SW480 (cell line): ENCODE results near the gene SFSWAP.
"Not testable (repeated sequence)": the region's sequence is repeated elsewhere in the genome, so short reads cannot be mapped to it uniquely, and the experiment has no call there.

Experiments
- DNase-seq: peaks from one replicate; pipeline ENCODE4 v3.0.0-alpha.2; 2016; ENCODE audit warnings: low spot score

Gene SFSWAP

DNA sequence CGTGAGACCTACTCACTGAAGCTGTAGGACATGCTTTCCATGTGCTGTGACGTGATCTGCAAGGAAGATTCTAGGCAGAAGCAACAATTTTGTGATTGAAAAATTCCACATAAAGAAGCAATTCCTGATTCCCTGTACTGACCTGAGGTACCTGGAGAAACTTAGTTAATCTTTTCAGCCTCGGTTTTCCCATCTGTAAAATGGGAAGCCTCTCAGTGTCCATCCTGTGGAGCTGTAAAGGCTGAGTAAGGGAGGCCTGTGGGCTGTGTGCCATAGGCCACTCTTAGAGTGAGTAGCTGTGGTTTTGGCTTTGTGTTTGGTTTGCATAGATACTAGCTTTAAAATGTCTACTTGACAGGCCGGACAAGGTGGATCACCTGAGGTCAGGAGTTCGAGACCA lies 50.7 kb downstream of the SFSWAP start:
- DNase-seq = no peak

- no peak for DNase-seq
Observed at GRCh38 chr12:131764738-131765137, 53.8 kb downstream of the SFSWAP start.

DNA sequence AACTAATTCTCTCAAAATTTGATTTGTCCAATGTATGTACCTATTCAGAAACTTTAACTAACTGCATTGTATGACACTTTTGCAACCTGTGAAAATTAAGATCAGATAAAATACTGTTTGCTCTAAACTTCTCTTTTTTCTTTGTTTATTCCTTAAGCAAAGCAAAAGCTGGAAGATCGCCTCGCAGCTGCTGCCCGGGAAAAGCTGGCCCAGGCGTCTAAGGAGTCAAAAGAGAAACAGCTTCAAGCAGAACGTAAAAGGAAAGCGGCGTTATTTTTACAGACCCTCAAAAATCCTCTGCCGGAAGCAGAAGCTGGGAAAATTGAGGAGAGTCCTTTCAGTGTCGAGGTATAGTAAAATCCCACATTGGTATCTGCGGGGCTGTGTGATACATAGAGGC lies 55.1 kb downstream of the SFSWAP start:
- DNase-seq = no peak

- no peak for DNase-seq
Observed at GRCh38 chr12:131766382-131767107, 55.7 kb downstream of the SFSWAP start.

- DNase-seq = no peak
Observed at GRCh38 chr12:131770120-131770519, 59.2 kb downstream of the SFSWAP start.

DNA sequence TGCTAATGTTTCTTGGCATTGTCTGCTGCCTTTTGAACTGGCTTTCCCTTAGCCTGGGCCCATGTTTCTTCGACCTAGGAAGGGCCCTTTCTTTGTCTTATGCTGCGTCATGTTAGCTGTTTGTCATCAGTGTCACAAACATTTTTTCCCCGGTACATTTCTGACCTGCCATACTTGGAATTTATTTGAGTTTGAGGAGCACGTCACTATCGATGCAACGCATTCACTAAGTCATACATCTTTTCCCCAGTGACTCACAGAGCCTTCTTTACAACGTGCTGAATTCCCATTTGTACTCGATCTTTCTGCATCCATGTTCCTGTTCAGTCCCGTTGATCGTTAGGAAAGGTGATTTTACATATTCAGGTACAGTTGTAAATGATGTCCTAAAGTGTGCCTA lies 61.1 kb downstream of the SFSWAP start:
- DNase-seq = no peak

DNA sequence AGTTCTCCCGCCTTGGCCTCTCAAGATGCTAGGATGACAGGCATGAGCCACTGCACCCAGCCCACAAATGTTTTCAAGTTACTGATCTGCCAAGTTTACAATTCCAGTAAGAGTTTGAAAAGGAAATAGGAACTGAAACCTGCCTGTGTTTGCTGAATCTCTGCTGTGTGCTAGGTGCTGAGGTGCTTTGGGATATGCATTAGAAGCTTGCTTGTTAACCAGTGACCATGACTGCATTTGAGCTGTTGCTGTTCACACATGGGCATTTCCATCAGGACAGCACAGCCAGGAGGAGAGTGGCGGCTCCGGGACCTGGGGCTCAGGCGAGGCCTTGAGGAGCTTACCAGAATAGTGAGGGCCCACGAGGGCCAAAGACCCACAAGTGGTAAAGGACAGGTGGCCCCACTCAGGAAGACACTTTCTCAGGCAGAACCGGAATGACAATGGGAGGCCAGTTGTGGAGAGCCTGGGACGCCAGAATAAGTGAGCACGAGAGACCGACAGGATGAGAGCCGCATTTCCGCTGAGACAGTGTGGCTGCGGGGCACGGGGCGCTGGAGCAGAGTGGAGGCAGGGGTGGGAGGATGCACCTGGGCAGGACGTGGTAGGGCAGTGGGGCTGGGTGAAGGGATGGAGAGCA lies 62.8 kb downstream of the SFSWAP start:
- no peak for DNase-seq

GRCh38 chr12:131774576-131775391 lies 63.9 kb downstream of the SFSWAP start:
- DNase-seq = no peak

DNA sequence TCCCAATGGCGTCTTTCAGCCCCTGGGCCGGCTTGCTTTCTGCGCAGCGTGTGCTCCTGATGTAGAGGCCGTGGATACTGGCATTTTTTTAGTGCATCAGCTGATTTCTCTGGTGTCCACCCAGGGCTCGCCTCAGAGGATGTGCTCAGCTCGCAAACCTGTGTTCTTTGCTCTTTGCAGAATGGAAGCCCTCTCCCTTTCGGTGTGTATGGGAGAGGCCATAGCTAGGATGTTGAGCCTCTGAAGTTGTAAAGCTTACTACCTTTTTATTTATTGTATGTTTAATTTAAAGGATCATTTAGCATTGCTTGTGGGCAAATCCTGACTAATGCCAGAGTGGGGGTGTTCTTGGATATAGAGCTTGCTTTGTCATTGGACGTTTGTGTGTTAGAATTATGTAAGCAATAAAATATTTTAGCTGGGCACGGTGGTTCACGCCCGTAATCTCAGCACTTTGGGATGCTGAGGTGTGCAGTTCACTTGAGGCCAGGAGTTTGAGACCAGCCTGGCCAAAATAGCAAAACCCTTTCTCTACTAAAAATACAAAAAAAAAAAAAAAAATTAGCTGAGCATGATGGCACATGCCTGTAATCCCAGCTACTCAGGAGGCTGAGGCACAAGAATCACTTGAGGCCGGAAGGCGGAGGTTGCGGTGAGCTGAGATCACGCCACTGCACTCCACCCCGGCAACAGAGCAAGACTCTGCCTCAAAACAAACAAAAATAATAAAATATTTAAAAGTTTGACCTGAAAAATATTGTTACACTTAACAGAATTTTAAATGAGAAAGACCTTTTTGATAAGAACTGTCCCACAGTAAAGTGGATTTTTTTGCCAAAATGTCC lies 64.7 kb downstream of the SFSWAP start:
- no peak for DNase-seq

- no peak for DNase-seq
Observed at GRCh38 chr12:131776237-131776889, 65.5 kb downstream of the SFSWAP start.

GRCh38 chr12:131777269-131777668 lies 66.4 kb downstream of the SFSWAP start:
- DNase-seq = not testable (repeated sequence)

- no peak for DNase-seq
Observed at GRCh38 chr12:131779027-131779426, 68.1 kb downstream of the SFSWAP start.

DNA sequence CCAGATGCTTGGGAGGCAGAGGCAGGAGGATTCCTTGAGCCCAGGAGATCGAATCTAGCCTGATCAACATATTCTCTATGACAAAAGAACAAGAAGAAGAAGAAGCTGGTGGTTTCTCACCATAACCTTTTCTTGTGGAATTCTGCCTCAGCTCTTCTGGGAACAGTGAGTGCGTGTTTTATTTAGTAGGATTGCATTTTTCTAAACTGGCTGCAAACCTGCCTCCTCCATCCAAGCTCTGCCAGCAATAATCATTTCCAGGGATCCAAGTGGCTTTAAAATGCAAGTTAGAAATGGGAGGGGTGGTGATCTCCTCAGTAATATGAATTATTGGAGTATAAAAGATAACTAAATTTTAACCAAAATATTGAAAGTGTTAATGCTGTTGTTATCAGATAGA lies 71.2 kb downstream of the SFSWAP start:
- DNase-seq = no peak

DNA sequence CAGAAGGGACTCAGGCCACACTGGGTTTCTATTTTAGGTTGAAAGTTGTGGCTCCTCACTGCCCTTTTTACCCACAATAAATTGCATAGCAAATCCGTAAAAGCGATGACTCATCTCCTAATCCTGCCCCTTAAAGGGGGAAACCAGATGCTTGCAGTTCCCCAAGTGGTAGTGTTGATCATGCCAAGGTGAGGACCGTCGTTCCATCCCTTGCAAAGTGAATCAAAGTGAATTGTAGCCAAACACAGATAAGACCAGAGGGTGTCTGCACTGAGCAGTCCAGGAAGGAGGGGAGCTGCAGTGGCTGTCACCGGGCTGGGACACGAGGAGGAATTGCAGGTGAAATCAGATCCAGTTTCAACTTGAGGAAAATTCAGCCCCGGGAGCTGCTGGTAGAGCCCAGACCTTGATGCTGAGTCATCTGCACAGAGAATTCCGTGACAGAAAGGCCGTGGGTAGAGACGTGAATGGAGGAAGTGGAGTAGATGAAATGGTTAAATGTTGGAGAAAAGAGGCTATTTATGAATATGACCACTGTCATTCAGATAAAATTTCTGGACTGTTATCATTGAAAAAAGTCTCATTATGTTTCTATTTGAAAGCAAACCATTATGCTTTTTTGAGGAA lies 73.1 kb downstream of the SFSWAP start:
- peak; percentile 38 for DNase-seq

DNA sequence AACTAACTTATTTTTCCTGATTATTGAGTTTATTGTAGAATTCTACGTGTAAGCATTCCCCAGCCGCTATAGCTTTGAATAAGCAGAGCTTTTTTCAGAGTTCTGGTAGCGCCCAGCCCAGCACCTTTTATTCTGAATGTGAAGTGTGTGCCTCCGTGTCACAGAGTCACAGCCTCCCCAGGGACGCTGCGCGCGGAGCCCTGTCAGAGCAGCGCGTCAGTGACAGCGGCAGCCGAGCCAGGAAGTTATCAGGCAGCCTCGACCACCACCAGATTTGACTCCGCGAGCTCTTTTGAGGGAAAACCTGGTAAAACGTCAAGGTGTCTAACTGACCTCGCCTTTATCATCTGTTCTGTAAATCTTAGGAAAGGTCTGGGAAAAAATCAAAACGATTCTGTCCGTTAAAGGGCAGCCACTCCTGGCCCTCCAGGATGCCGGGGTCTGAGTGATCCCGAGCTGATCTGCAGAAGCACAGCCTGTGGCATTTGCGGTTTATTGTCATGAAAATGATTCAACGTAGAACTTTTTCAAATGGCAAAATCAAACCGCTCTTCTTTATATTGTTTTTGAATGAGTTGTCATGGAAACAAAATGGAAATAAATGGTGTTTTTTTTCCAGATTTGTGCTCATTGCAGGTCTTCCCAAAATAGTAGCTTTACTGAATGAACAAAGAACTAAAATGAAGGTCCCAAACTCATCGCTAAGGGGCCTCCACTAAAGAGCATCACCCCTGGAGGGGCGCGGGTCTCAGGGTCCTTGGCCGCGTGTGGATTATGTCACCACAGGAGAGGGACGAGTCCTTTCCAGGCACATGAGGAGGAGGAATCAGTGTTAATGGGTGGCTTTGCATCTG lies 74.2 kb downstream of the SFSWAP start:
- DNase-seq = no peak

- DNase-seq = no peak
Observed at GRCh38 chr12:131785763-131786330, 75.0 kb downstream of the SFSWAP start.

DNA sequence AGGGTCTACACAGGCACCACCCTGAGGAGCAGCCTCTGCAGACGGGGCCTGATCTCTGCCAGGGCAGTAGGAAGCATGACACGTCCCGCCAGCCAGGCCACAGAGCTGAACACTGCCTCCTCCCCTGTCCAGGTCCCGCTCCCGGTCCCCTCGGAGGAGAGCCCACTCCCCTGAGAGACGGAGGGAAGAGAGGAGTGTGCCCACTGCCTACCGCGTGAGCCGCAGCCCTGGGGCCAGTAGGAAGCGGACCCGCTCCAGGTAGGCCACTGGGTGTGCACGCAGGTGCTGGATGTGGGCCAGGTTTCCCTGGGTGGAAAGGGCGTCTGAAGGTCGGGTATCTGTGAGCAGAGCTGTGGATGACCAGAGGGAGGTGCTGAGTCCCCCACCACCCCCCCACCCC lies 75.4 kb downstream of the SFSWAP start:
- DNase-seq = no peak

- no peak for DNase-seq
Observed at GRCh38 chr12:131787143-131787660, 76.3 kb downstream of the SFSWAP start.

- DNase-seq = no peak
Observed at GRCh38 chr12:131788070-131788469, 77.2 kb downstream of the SFSWAP start.

GRCh38 chr12:131789638-131790037 lies 78.7 kb downstream of the SFSWAP start:
- DNase-seq = no peak
